Liver (tissue), 3 donors: ENCODE data around the gene ALG1.
"Not testable (repeated sequence)": the region's sequence is repeated elsewhere in the genome, so short reads cannot be mapped to it uniquely, and the experiment has no call there.

ENCODE experiments used
- CTCF ChIP-seq: fragments of 150-350 bp; IDR thresholded peaks from 2 replicates; pipeline ENCODE4 v1.5.1; 2017; ENCODE audit warnings: improper control_type of control experiment, low read depth, low read length; ENCODE audit not compliant: missing input control
- EGR1 ChIP-seq, 2 donors: IDR thresholded peaks; 2 replicates each; pipeline ENCODE4 v1.6.1; 2016 to 2018; ENCODE audit warnings: antibody characterized with exemption in 2 of 2, low read depth in 2 of 2
- FOXA2 ChIP-seq: IDR thresholded peaks from 2 replicates; pipeline ENCODE4 v1.6.1; 2016; ENCODE audit warnings: antibody characterized with exemption
- MAX ChIP-seq: IDR thresholded peaks from 2 replicates; pipeline ENCODE4 v1.6.1; 2016; ENCODE audit warnings: antibody characterized with exemption
- RAD21 ChIP-seq, 2 donors: IDR thresholded peaks; 2 replicates each; pipeline ENCODE4 v1.6.1; 2016; ENCODE audit warnings: antibody characterized with exemption in 2 of 2, mild to moderate bottlenecking in 2 of 2
- RXRA ChIP-seq, 2 donors: IDR thresholded peaks; 2 replicates each; pipeline ENCODE4 v1.6.1; 2017 to 2018; ENCODE audit warnings: antibody characterized with exemption in 2 of 2, mild to moderate bottlenecking in 1 of 2
- YY1 ChIP-seq: IDR thresholded peaks from 2 replicates; pipeline ENCODE4 v1.6.1; 2016; ENCODE audit warnings: antibody characterized with exemption, mild to moderate bottlenecking
- ZBTB33 ChIP-seq: IDR thresholded peaks from 2 replicates; pipeline ENCODE4 v1.6.1; 2016; ENCODE audit warnings: antibody characterized with exemption
- donor health status: healthy.
- donor health status: healthy.

GRCh38 chr16:5131467-5132004, 59.9 kb downstream of the ALG1 start:
- TF ChIP-seq ZBTB33; CTCF; RXRA (IDR thresholded peaks at IDR 0.05); FOXA2; MAX; EGR1 (IDR thresholded peaks at IDR 0.05; ENCODE audit: low read depth in 2 of 2); RAD21 (IDR thresholded peaks at IDR 0.05); YY1: not testable (repeated sequence)
